Measurements from ENCODE around the gene CCNG2. TPM values are rescaled to one million over a fixed set of nuclear protein-coding genes. Genes with fewer than 3 reads are reported as not detected.
"Not testable (repeated sequence)": the region's sequence is repeated elsewhere in the genome, so short reads cannot be mapped to it uniquely, and the experiment has no call there.

CCNG2 gene
- total RNA-seq, 2 donors from 2014 or later: 21.8 to 24.3 TPM

- ATAC-seq (no peak), DNase-seq (no peak)
- H3K9me3 ChIP-seq (ENCODE audit: control insufficient read depth, low read length, poor library complexity, severe bottlenecking): no peaks in the 10 kb centered on the region
- Mint-ChIP-seq H3K4me1 (peaks cover 2% of the 10 kb centered on the region), H3K36me3 (ENCODE audit: low read depth) (peaks cover 2% of the 10 kb centered on the region), H3K4me3 (no peak overlapping the region), H3K27me3 (peaks cover 32% of the 10 kb centered on the region), H3K27ac (no peak overlapping the region)
Observed at GRCh38 chr4:77132652-77133312, 24.2 kb upstream of the CCNG2 start.

GRCh38 chr4:77137448-77137847, 19.6 kb upstream of the CCNG2 start:
- DNase-seq; H3K36me3 Mint-ChIP-seq (ENCODE audit: low read depth); H3K4me1 Mint-ChIP-seq; H3K4me3 Mint-ChIP-seq; H3K9me3 ChIP-seq (ENCODE audit: control insufficient read depth, low read length, poor library complexity, severe bottlenecking): not testable (repeated sequence)
- peak; percentile 30 for ATAC-seq
- Mint-ChIP-seq H3K27me3 (peaks cover 24% of the 10 kb centered on the region), H3K27ac (peak overlapping the region; percentile 6)

- Mint-ChIP-seq H3K4me3 (peak overlapping the region; percentile 69), H3K27me3 (peaks cover 5% of the 10 kb centered on the region), H3K36me3 (ENCODE audit: low read depth) (no peaks in the 10 kb centered on the region), H3K27ac (peak overlapping the region; percentile 56), H3K4me1 (peaks cover 17% of the 10 kb centered on the region)
- no peaks in the 10 kb centered on the region for H3K9me3 ChIP-seq (ENCODE audit: control insufficient read depth, low read length, poor library complexity, severe bottlenecking)
- ATAC-seq (peak; percentile 40), DNase-seq (no peak)
Observed at GRCh38 chr4:77141964-77142645, 14.9 kb upstream of the CCNG2 start.

- peaks cover 15% of the 10 kb centered on the region for H3K4me1 Mint-ChIP-seq
- no peaks in the 10 kb centered on the region for H3K36me3 Mint-ChIP-seq (ENCODE audit: low read depth)
- ATAC-seq (no peak), DNase-seq (no peak)
- peak overlapping the region; percentile 56 for H3K27ac Mint-ChIP-seq
- peak overlapping the region; percentile 69 for H3K4me3 Mint-ChIP-seq
- peaks cover 5% of the 10 kb centered on the region for H3K27me3 Mint-ChIP-seq
- no peaks in the 10 kb centered on the region for H3K9me3 ChIP-seq (ENCODE audit: control insufficient read depth, low read length, poor library complexity, severe bottlenecking)
Observed at GRCh38 chr4:77142646-77143028, 14.4 kb upstream of the CCNG2 start.

GRCh38 chr4:77143091-77143490, 13.9 kb upstream of the CCNG2 start:
- Mint-ChIP-seq H3K36me3 (ENCODE audit: low read depth) (no peaks in the 10 kb centered on the region), H3K27ac (peak overlapping the region; percentile 56), H3K4me3 (no peak overlapping the region), H3K4me1 (peaks cover 15% of the 10 kb centered on the region), H3K27me3 (peaks cover 5% of the 10 kb centered on the region)
- no peaks in the 10 kb centered on the region for H3K9me3 ChIP-seq (ENCODE audit: control insufficient read depth, low read length, poor library complexity, severe bottlenecking)
- ATAC-seq (no peak), DNase-seq (no peak)

GRCh38 chr4:77145842-77146185, 11.2 kb upstream of the CCNG2 start:
- peaks cover 15% of the 10 kb centered on the region for H3K4me1 Mint-ChIP-seq
- H3K27ac Mint-ChIP-seq: no peak overlapping the region
- ATAC-seq: peak; percentile 35
- peaks cover 15% of the 10 kb centered on the region for H3K27me3 Mint-ChIP-seq
- no peak for DNase-seq
- H3K36me3 Mint-ChIP-seq (ENCODE audit: low read depth): no peaks in the 10 kb centered on the region
- no peaks in the 10 kb centered on the region for H3K9me3 ChIP-seq (ENCODE audit: control insufficient read depth, low read length, poor library complexity, severe bottlenecking)
- no peak overlapping the region for H3K4me3 Mint-ChIP-seq

GRCh38 chr4:77146186-77147078, 10.6 kb upstream of the CCNG2 start:
- DNase-seq (no peak), ATAC-seq (peak; percentile 16)
- peaks cover 20% of the 10 kb centered on the region for H3K27me3 Mint-ChIP-seq
- H3K27ac Mint-ChIP-seq: peak overlapping the region; percentile 43
- H3K36me3 Mint-ChIP-seq (ENCODE audit: low read depth): no peaks in the 10 kb centered on the region
- no peaks in the 10 kb centered on the region for H3K9me3 ChIP-seq (ENCODE audit: control insufficient read depth, low read length, poor library complexity, severe bottlenecking)
- peaks cover 15% of the 10 kb centered on the region for H3K4me1 Mint-ChIP-seq
- H3K4me3 Mint-ChIP-seq: no peak overlapping the region

GRCh38 chr4:77147079-77147782, 9.8 kb upstream of the CCNG2 start:
- no peaks in the 10 kb centered on the region for H3K9me3 ChIP-seq (ENCODE audit: control insufficient read depth, low read length, poor library complexity, severe bottlenecking)
- H3K27ac Mint-ChIP-seq: peak overlapping the region; percentile 43
- DNase-seq (no peak), ATAC-seq (no peak)
- H3K4me3 Mint-ChIP-seq: no peak overlapping the region
- no peaks in the 10 kb centered on the region for H3K36me3 Mint-ChIP-seq (ENCODE audit: low read depth)
- peaks cover 18% of the 10 kb centered on the region for H3K27me3 Mint-ChIP-seq
- peaks cover 15% of the 10 kb centered on the region for H3K4me1 Mint-ChIP-seq

- DNase-seq (no peak), ATAC-seq (no peak)
- no peaks in the 10 kb centered on the region for H3K9me3 ChIP-seq (ENCODE audit: control insufficient read depth, low read length, poor library complexity, severe bottlenecking)
- Mint-ChIP-seq H3K4me3 (no peak overlapping the region), H3K36me3 (ENCODE audit: low read depth) (no peaks in the 10 kb centered on the region), H3K27me3 (peaks cover 14% of the 10 kb centered on the region), H3K4me1 (peaks cover 12% of the 10 kb centered on the region), H3K27ac (no peak overlapping the region)
Observed at GRCh38 chr4:77148078-77148477, 8.9 kb upstream of the CCNG2 start.

- H3K27ac Mint-ChIP-seq: no peak overlapping the region
- H3K9me3 ChIP-seq (ENCODE audit: control insufficient read depth, low read length, poor library complexity, severe bottlenecking): no peaks in the 10 kb centered on the region
- no peak for DNase-seq
- ATAC-seq: no peak
- H3K27me3 Mint-ChIP-seq: peaks cover 14% of the 10 kb centered on the region
- no peak overlapping the region for H3K4me3 Mint-ChIP-seq
- peaks cover 12% of the 10 kb centered on the region for H3K4me1 Mint-ChIP-seq
- no peaks in the 10 kb centered on the region for H3K36me3 Mint-ChIP-seq (ENCODE audit: low read depth)
Observed at GRCh38 chr4:77149789-77150188, 7.2 kb upstream of the CCNG2 start.

GRCh38 chr4:77151241-77151640, 5.8 kb upstream of the CCNG2 start:
- no peak overlapping the region for H3K4me3 Mint-ChIP-seq
- H3K27me3 Mint-ChIP-seq: peaks cover 14% of the 10 kb centered on the region
- DNase-seq (no peak), ATAC-seq (no peak)
- H3K4me1 Mint-ChIP-seq: peaks cover 15% of the 10 kb centered on the region
- no peaks in the 10 kb centered on the region for H3K36me3 Mint-ChIP-seq (ENCODE audit: low read depth)
- H3K27ac Mint-ChIP-seq: no peak overlapping the region
- no peaks in the 10 kb centered on the region for H3K9me3 ChIP-seq (ENCODE audit: control insufficient read depth, low read length, poor library complexity, severe bottlenecking)

- no peak overlapping the region for H3K27ac Mint-ChIP-seq
- no peaks in the 10 kb centered on the region for H3K9me3 ChIP-seq (ENCODE audit: control insufficient read depth, low read length, poor library complexity, severe bottlenecking)
- H3K27me3 Mint-ChIP-seq: peaks cover 14% of the 10 kb centered on the region
- DNase-seq (no peak), ATAC-seq (no peak)
- peaks cover 5% of the 10 kb centered on the region for H3K36me3 Mint-ChIP-seq (ENCODE audit: low read depth)
- H3K4me3 Mint-ChIP-seq: no peak overlapping the region
- peaks cover 16% of the 10 kb centered on the region for H3K4me1 Mint-ChIP-seq
Observed at GRCh38 chr4:77152421-77152820, 4.6 kb upstream of the CCNG2 start.

GRCh38 chr4:77153006-77153405, 4.0 kb upstream of the CCNG2 start:
- peaks cover 5% of the 10 kb centered on the region for H3K36me3 Mint-ChIP-seq (ENCODE audit: low read depth)
- peaks cover 16% of the 10 kb centered on the region for H3K4me1 Mint-ChIP-seq
- ATAC-seq (no peak), DNase-seq (no peak)
- no peak overlapping the region for H3K27ac Mint-ChIP-seq
- H3K4me3 Mint-ChIP-seq: no peak overlapping the region
- peaks cover 14% of the 10 kb centered on the region for H3K27me3 Mint-ChIP-seq
- H3K9me3 ChIP-seq (ENCODE audit: control insufficient read depth, low read length, poor library complexity, severe bottlenecking): no peaks in the 10 kb centered on the region

All from T-helper 17 cell (primary cell).